ENCODE results near the gene IFI44.

The IFI44 gene

DNA sequence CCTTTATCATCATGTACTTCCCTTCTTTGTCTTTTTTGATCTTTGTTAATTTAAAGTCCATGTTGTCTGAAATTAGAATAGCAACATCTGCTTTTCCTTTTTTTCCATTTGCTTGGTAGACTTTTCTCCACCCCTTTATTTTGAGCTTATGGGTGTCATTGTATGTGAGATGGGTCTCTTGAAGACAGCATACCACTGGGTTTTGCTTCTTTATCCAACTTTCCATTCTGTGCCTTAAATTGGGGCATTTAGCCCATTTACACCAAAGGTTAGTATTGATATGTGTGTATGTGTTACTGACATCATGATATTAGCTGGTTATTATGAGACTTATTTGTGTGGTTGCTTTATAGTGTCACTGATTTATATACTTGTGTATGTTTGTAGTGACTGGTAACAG is 50.2 kb downstream of the IFI44 start:
- no peak for DNase-seq (ENCODE audit: extremely low read depth in 1 of 2, low read depth in 1 of 2)

DNA sequence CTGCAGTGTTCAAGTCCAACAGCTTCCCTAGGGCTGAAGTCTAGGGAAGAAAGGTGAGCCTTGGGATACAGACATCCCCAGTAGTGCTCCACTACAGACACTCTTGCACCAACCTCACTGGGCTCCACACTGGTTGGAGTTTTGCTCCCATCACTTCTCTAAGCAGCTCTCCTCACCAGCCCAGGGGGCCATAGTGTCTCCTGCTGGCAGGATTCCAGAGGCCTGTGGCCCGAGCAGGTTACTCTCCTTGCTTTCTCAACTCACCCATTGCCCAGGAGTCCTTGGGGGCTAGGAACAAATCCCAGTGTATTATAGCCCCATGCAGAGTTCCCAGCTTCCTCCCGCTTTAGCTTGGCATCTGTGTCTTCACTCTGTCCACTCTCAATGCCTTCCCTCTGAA is 52.8 kb downstream of the IFI44 start:
- DNase-seq (ENCODE audit: extremely low read depth in 1 of 2, low read depth in 1 of 2): no peak

DNA sequence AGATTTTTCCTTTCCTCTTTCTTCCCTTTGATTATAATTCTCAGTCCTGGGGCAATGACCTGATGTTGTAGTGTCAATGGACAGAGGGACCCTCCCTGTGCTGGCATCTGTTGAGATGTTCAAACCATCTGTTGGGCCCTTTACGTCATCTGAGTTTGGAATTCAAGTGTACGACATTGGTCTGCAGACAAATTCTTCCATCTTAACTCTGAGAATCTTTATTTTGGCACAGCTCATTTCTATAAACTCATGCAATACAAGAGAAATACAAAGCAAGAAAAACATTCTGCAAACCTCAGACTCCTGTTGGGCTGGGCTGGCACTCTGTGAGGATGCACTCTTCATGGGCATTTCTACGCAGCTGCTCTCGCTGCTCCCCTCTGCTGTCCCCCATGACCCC is 54.2 kb downstream of the IFI44 start:
- no peak for DNase-seq (ENCODE audit: extremely low read depth in 1 of 2, low read depth in 1 of 2)

DNA sequence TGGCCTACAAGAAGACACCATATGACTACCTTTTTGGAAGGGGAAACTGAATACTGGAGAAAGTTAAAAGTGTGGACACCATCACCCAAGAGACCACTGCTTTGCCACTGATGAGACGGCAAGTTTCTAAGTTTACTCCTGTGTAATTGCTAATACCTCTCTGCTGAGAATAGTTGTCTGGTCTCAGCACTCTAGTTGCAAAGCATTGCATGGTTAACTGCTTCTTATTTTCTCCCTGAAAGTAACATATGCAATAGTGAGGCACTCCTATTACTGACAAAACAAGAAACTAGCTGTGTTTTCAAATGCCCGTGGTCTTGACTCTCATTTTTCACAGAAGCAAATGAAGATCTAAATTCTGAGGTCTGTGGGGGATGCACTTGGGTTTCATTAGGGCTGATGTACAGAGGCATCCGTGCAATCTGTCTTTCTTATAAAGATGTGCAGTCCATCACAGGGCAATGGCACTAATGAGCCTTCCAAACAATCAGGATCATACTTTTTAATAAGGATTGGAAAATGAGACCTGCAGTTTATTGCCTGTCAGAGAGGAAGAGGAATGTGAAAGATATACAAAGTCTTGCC is 62.9 kb downstream of the IFI44 start:
- no peak for DNase-seq (ENCODE audit: extremely low read depth in 1 of 2, low read depth in 1 of 2)

DNA sequence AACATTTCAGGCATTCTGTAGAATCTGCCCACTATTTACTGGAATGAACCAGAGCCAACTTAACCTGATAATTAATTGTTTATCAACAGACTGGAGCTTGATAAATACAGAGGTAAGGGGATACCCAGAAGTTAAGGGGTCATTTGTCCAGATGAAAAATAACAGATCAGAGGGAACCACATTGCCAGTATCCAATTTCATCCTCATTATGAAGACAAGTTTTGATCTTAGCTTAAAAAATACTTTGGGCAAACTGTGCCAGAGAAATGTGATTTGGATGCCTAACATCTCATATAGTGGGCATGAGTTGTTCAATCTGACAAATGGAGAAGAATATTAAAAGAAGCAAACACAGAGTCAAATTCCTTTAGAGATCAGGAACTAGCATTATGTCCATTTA is 63.7 kb downstream of the IFI44 start:
- no peak for DNase-seq (ENCODE audit: extremely low read depth in 1 of 2, low read depth in 1 of 2)
